Right lobe of liver (tissue), 4 donors: Measurements from ENCODE around the gene JUNB.

Experiments
- POLR2A ChIP-seq: fragments of 450-650 bp; IDR thresholded peaks from one replicate; pipeline ENCODE4 v1.6.1; 2017; ENCODE audit warnings: antibody characterized with exemption, mild to moderate bottlenecking
- TF ChIP-seq, protein P1 (sequence below), 4 donors: fragments of 200-600 bp in 3 of 4; fragments of 450-650 bp in 1 of 4; IDR thresholded peaks; one replicate each; pipeline versions ENCODE4 v1.5.1 to v1.8.0; 2016 to 2022; ENCODE audit warnings: antibody characterized with exemption in 4 of 4, mild to moderate bottlenecking in 2 of 4
- donor health status: DM: no; HTN: no; CAD: no.
- donor health status: DM: no; HTN: no; CAD: no.
- donor health status: DM: no; HTN: yes; CAD: no.

GRCh38 chr19:12779162-12779993, 11.9 kb upstream of the JUNB start:
- TF ChIP-seq, protein P1, sequence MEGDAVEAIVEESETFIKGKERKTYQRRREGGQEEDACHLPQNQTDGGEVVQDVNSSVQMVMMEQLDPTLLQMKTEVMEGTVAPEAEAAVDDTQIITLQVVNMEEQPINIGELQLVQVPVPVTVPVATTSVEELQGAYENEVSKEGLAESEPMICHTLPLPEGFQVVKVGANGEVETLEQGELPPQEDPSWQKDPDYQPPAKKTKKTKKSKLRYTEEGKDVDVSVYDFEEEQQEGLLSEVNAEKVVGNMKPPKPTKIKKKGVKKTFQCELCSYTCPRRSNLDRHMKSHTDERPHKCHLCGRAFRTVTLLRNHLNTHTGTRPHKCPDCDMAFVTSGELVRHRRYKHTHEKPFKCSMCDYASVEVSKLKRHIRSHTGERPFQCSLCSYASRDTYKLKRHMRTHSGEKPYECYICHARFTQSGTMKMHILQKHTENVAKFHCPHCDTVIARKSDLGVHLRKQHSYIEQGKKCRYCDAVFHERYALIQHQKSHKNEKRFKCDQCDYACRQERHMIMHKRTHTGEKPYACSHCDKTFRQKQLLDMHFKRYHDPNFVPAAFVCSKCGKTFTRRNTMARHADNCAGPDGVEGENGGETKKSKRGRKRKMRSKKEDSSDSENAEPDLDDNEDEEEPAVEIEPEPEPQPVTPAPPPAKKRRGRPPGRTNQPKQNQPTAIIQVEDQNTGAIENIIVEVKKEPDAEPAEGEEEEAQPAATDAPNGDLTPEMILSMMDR (IDR thresholded peaks at IDR 0.05), result no peak
- TF ChIP-seq POLR2A, result peak; percentile 47
